KG1 (cell line): ENCODE data around the gene SAMD4A.
A peak's percentile ranks its signal among the peaks of the same experiment; 100 is the strongest.

Experiments
- DNase-seq: peaks from one replicate; lab custom pipeline; 2025; lab: John Stamatoyannopoulos, UW

Gene SAMD4A

GRCh38 chr14:54805070-54805444, 238.1 kb downstream of the SAMD4A start:
- DNase-seq, result no peak

GRCh38 chr14:54805445-54806322, 238.8 kb downstream of the SAMD4A start:
- DNase-seq, result peak; percentile 54

- DNase-seq, result no peak
Measured at GRCh38 chr14:54806616-54807015, 239.7 kb downstream of the SAMD4A start.

GRCh38 chr14:54807428-54807827, 240.5 kb downstream of the SAMD4A start:
- no peak for DNase-seq

GRCh38 chr14:54807881-54808280, 241.0 kb downstream of the SAMD4A start:
- no peak for DNase-seq

- DNase-seq, result no peak
Measured at GRCh38 chr14:54808326-54809161, 241.6 kb downstream of the SAMD4A start.

GRCh38 chr14:54809767-54810166, 242.8 kb downstream of the SAMD4A start:
- DNase-seq, result no peak

GRCh38 chr14:54812617-54813016, 245.7 kb downstream of the SAMD4A start:
- no peak for DNase-seq

- no peak for DNase-seq
Measured at GRCh38 chr14:54813081-54813480, 246.2 kb downstream of the SAMD4A start.

- DNase-seq, result no peak
Measured at GRCh38 chr14:54814076-54814475, 247.1 kb downstream of the SAMD4A start.

- DNase-seq, result no peak
Measured at GRCh38 chr14:54815016-54815415, 248.1 kb downstream of the SAMD4A start.

GRCh38 chr14:54815515-54815914, 248.6 kb downstream of the SAMD4A start:
- no peak for DNase-seq

GRCh38 chr14:54816450-54816849, 249.5 kb downstream of the SAMD4A start:
- DNase-seq, result no peak

- no peak for DNase-seq
Measured at GRCh38 chr14:54817506-54817905, 250.6 kb downstream of the SAMD4A start.

- no peak for DNase-seq
Measured at GRCh38 chr14:54818201-54819133, 251.5 kb downstream of the SAMD4A start.

- DNase-seq, result no peak
Measured at GRCh38 chr14:54822685-54823084, 255.8 kb downstream of the SAMD4A start.

GRCh38 chr14:54823757-54824549, 257.0 kb downstream of the SAMD4A start:
- no peak for DNase-seq

GRCh38 chr14:54828037-54828436, 261.1 kb downstream of the SAMD4A start:
- DNase-seq, result no peak

GRCh38 chr14:54829486-54830224, 262.7 kb downstream of the SAMD4A start:
- no peak for DNase-seq

GRCh38 chr14:54830650-54831049, 263.7 kb downstream of the SAMD4A start:
- DNase-seq, result no peak
